ENCODE measurements around the gene MOCOS. TPM values are rescaled to one million over a fixed set of nuclear protein-coding genes. Genes with fewer than 3 reads are reported as not detected.

MOCOS gene
- polyA plus RNA-seq, 6 donors from 2014 or later = 0.08 TPM; not detected in 5

GRCh38 chr18:36296650-36297416 lies 109.5 kb downstream of the MOCOS start:
- no peak for DNase-seq
- H3K36me3 Mint-ChIP-seq = no peaks in the 10 kb centered on the region
- peak; percentile 27 to 31 for ATAC-seq (ENCODE audit: low read depth in 2 of 2)
- H3K4me1 Mint-ChIP-seq = no peaks in the 10 kb centered on the region
- peak overlapping the region in 6 of 8 donors; percentile 37 to 74 (median 55) for H3K4me3 Mint-ChIP-seq
- no peak overlapping the region for H3K27ac Mint-ChIP-seq
- no peaks in the 10 kb centered on the region for H3K9me3 Mint-ChIP-seq
- peaks cover 23 to 27% (median 25%) of the 10 kb centered on the region in 3 donors for H3K27me3 Mint-ChIP-seq

GRCh38 chr18:36297417-36298125 lies 110.3 kb downstream of the MOCOS start, which contains the start of gene FHOD3:
TSS of gene FHOD3 (plus strand) at chr18:36297713. CDS start at chr18:36297836, 123 bp downstream.
- Mint-ChIP-seq H3K4me1 (no peaks in the 10 kb centered on the region), H3K27me3 (peaks cover 30 to 32% (median 32%) of the 10 kb centered on the region in 3 donors), H3K4me3 (peak within 1 kb of the TSS in 6 of 8 donors; percentile 44 to 75 (median 58)), H3K27ac (no peak within 1 kb of the TSS), H3K9me3 (no peaks in the 10 kb centered on the region), H3K36me3 (no peaks in the 10 kb centered on the region)
- ATAC-seq (ENCODE audit: low read depth in 2 of 2) (peak; percentile 45 to 46), DNase-seq (no peak)

GRCh38 chr18:36298126-36298741 lies 110.9 kb downstream of the MOCOS start:
- no peak overlapping the region for H3K27ac Mint-ChIP-seq
- H3K4me1 Mint-ChIP-seq = no peaks in the 10 kb centered on the region
- ATAC-seq (ENCODE audit: low read depth in 2 of 2) = peak; percentile 36 to 42
- no peaks in the 10 kb centered on the region for H3K9me3 Mint-ChIP-seq
- DNase-seq = no peak
- H3K27me3 Mint-ChIP-seq = peaks cover 37 to 39% (median 39%) of the 10 kb centered on the region in 3 donors
- no peaks in the 10 kb centered on the region for H3K36me3 Mint-ChIP-seq
- peak overlapping the region in 4 of 8 donors; percentile 33 to 75 (median 54) for H3K4me3 Mint-ChIP-seq

- H3K27me3 Mint-ChIP-seq = peaks cover 44 to 47% (median 46%) of the 10 kb centered on the region in 3 donors
- H3K4me1 Mint-ChIP-seq = no peaks in the 10 kb centered on the region
- no peak overlapping the region for H3K27ac Mint-ChIP-seq
- peak overlapping the region in 6 of 8 donors; percentile 12 to 67 (median 40) for H3K4me3 Mint-ChIP-seq
- DNase-seq = no peak
- H3K36me3 Mint-ChIP-seq = no peaks in the 10 kb centered on the region
- no peaks in the 10 kb centered on the region for H3K9me3 Mint-ChIP-seq
- no peak for ATAC-seq (ENCODE audit: low read depth in 2 of 2)
Measured at GRCh38 chr18:36299015-36299414, 111.7 kb downstream of the MOCOS start.

GRCh38 chr18:36300211-36300610 lies 112.9 kb downstream of the MOCOS start:
- no peaks in the 10 kb centered on the region for H3K4me1 Mint-ChIP-seq
- peak overlapping the region in 1 of 8 donors; percentile 44 for H3K4me3 Mint-ChIP-seq
- DNase-seq (no peak), ATAC-seq (ENCODE audit: low read depth in 2 of 2) (no peak)
- H3K9me3 Mint-ChIP-seq = no peaks in the 10 kb centered on the region
- no peaks in the 10 kb centered on the region for H3K36me3 Mint-ChIP-seq
- no peak overlapping the region for H3K27ac Mint-ChIP-seq
- H3K27me3 Mint-ChIP-seq = peaks cover 52 to 58% (median 56%) of the 10 kb centered on the region in 3 donors

- peaks cover 0 to 4% (median 0%) of the 10 kb centered on the region in 3 donors for H3K4me1 Mint-ChIP-seq
- H3K4me3 Mint-ChIP-seq = peak overlapping the region in 1 of 8 donors; percentile 60
- H3K27me3 Mint-ChIP-seq = peaks cover 64 to 73% (median 72%) of the 10 kb centered on the region in 3 donors
- H3K27ac Mint-ChIP-seq = no peak overlapping the region
- no peaks in the 10 kb centered on the region for H3K9me3 Mint-ChIP-seq
- ATAC-seq (ENCODE audit: low read depth in 2 of 2) = no peak
- no peak for DNase-seq
- H3K36me3 Mint-ChIP-seq = no peaks in the 10 kb centered on the region
Measured at GRCh38 chr18:36301884-36302283, 114.6 kb downstream of the MOCOS start.

- peaks cover 64 to 79% (median 72%) of the 10 kb centered on the region in 3 donors for H3K27me3 Mint-ChIP-seq
- H3K4me1 Mint-ChIP-seq = peaks cover 0 to 4% (median 0%) of the 10 kb centered on the region in 3 donors
- no peaks in the 10 kb centered on the region for H3K36me3 Mint-ChIP-seq
- no peaks in the 10 kb centered on the region for H3K9me3 Mint-ChIP-seq
- ATAC-seq (ENCODE audit: low read depth in 2 of 2) (no peak), DNase-seq (no peak)
- no peak overlapping the region for H3K4me3 Mint-ChIP-seq
- no peak overlapping the region for H3K27ac Mint-ChIP-seq
Measured at GRCh38 chr18:36302676-36303075, 115.4 kb downstream of the MOCOS start.

GRCh38 chr18:36303211-36303844 lies 116.0 kb downstream of the MOCOS start:
- Mint-ChIP-seq H3K27me3 (peaks cover 68 to 80% (median 72%) of the 10 kb centered on the region in 3 donors), H3K4me1 (peaks cover 0 to 4% (median 0%) of the 10 kb centered on the region in 3 donors), H3K4me3 (no peak overlapping the region)

GRCh38 chr18:36304723-36305122 lies 117.4 kb downstream of the MOCOS start:
- Mint-ChIP-seq H3K36me3 (no peaks in the 10 kb centered on the region), H3K27ac (peak overlapping the region in 1 of 6 donors; percentile 14), H3K4me3 (no peak overlapping the region), H3K27me3 (peaks cover 66 to 83% (median 70%) of the 10 kb centered on the region in 3 donors), H3K9me3 (no peaks in the 10 kb centered on the region), H3K4me1 (peaks cover 0 to 4% (median 0%) of the 10 kb centered on the region in 3 donors)
- DNase-seq (no peak), ATAC-seq (ENCODE audit: low read depth in 2 of 2) (no peak)

More at GRCh38 chr18:36303211-36303844, 116.0 kb downstream of the MOCOS start:
- Mint-ChIP-seq H3K27ac (no peak overlapping the region), H3K9me3 (no peaks in the 10 kb centered on the region), H3K36me3 (no peaks in the 10 kb centered on the region)
- ATAC-seq (ENCODE audit: low read depth in 2 of 2) = no peak
- DNase-seq = no peak

GRCh38 chr18:36305375-36305774 lies 118.1 kb downstream of the MOCOS start:
- H3K27ac Mint-ChIP-seq = no peak overlapping the region
- H3K4me3 Mint-ChIP-seq = no peak overlapping the region
- peaks cover 65 to 83% (median 67%) of the 10 kb centered on the region in 3 donors for H3K27me3 Mint-ChIP-seq
- peaks cover 0 to 4% (median 0%) of the 10 kb centered on the region in 3 donors for H3K4me1 Mint-ChIP-seq
- DNase-seq (no peak), ATAC-seq (ENCODE audit: low read depth in 2 of 2) (no peak)
- no peaks in the 10 kb centered on the region for H3K36me3 Mint-ChIP-seq
- no peaks in the 10 kb centered on the region for H3K9me3 Mint-ChIP-seq

- H3K9me3 Mint-ChIP-seq = no peaks in the 10 kb centered on the region
- no peak for ATAC-seq (ENCODE audit: low read depth in 2 of 2)
Measured at GRCh38 chr18:36307513-36307912, 120.2 kb downstream of the MOCOS start.

GRCh38 chr18:36308711-36309435 lies 121.6 kb downstream of the MOCOS start:
- ATAC-seq (ENCODE audit: low read depth in 2 of 2) (no peak), DNase-seq (no peak)
- no peak overlapping the region for H3K27ac Mint-ChIP-seq
- H3K4me3 Mint-ChIP-seq = no peak overlapping the region
- peaks cover 63 to 86% (median 67%) of the 10 kb centered on the region in 3 donors for H3K27me3 Mint-ChIP-seq
- peaks cover 0 to 4% (median 0%) of the 10 kb centered on the region in 3 donors for H3K4me1 Mint-ChIP-seq
- no peaks in the 10 kb centered on the region for H3K36me3 Mint-ChIP-seq
- H3K9me3 Mint-ChIP-seq = no peaks in the 10 kb centered on the region

More at GRCh38 chr18:36307513-36307912, 120.2 kb downstream of the MOCOS start:
- Mint-ChIP-seq H3K27me3 (peaks cover 68 to 88% (median 72%) of the 10 kb centered on the region in 3 donors), H3K4me1 (peaks cover 0 to 4% (median 0%) of the 10 kb centered on the region in 3 donors), H3K27ac (no peak overlapping the region), H3K4me3 (no peak overlapping the region), H3K36me3 (no peaks in the 10 kb centered on the region)
- DNase-seq = no peak
